Epithelial cell of proximal tubule (primary cell): ENCODE data around the gene RHOF. TPM values are rescaled to one million over a fixed set of nuclear protein-coding genes. Genes with fewer than 3 reads are reported as not detected.
"Not testable (repeated sequence)": the region's sequence is repeated elsewhere in the genome, so short reads cannot be mapped to it uniquely, and the experiment has no call there.

ENCODE experiments used
- DNase-seq: peaks from one replicate; pipeline ENCODE4 v3.0.0-alpha.2; 2011; ENCODE audit warnings: low read depth
- H3K4me3 ChIP-seq: 2 replicates; pipeline ENCODE4 v1.5.1; 2011; ENCODE audit warnings: low read depth, mild to moderate bottlenecking, low read length
- total RNA-seq: library from RNA; depleted of rRNA; stranded (reverse); fragments of >200 nt; gene quantifications from 2 replicates; pipeline ENCODE4 v1.2.3, GENCODE V29; 2015
- TF ChIP-seq, protein P1 (sequence below): conservative IDR thresholded peaks from 2 replicates; pipeline ENCODE4 v1.5.1; 2012; ENCODE audit warnings: low read depth, mild to moderate bottlenecking, low read length

The RHOF gene
- total RNA-seq, 1 donor from 2014 or later: 180 TPM

DNA sequence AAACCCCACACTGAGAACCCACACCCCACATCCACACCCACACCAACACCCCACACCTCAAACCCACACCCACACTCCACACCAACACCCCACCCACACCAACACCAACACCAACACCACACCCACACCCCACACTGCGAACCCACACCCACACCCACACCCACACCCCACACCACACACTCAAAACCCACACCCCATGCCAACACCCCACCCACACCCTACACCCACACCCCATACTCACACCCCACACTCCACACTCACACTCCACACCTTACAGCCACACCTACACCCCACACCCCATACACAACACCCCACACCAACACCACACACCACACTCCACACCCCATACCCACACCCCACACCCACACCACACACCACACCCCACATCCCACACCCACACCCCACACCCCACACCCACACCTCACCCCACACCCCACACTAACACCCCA, 43.0 kb downstream of the RHOF start:
- TF ChIP-seq, protein P1, sequence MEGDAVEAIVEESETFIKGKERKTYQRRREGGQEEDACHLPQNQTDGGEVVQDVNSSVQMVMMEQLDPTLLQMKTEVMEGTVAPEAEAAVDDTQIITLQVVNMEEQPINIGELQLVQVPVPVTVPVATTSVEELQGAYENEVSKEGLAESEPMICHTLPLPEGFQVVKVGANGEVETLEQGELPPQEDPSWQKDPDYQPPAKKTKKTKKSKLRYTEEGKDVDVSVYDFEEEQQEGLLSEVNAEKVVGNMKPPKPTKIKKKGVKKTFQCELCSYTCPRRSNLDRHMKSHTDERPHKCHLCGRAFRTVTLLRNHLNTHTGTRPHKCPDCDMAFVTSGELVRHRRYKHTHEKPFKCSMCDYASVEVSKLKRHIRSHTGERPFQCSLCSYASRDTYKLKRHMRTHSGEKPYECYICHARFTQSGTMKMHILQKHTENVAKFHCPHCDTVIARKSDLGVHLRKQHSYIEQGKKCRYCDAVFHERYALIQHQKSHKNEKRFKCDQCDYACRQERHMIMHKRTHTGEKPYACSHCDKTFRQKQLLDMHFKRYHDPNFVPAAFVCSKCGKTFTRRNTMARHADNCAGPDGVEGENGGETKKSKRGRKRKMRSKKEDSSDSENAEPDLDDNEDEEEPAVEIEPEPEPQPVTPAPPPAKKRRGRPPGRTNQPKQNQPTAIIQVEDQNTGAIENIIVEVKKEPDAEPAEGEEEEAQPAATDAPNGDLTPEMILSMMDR: no peak
- DNase-seq: no peak
- no peak overlapping the region for H3K4me3 ChIP-seq

- TF ChIP-seq, protein P1: no peak
- no peak overlapping the region for H3K4me3 ChIP-seq
- no peak for DNase-seq
These were observed 44.2 kb downstream of the RHOF start for GRCh38 chr12:121749267-121749666.

DNA sequence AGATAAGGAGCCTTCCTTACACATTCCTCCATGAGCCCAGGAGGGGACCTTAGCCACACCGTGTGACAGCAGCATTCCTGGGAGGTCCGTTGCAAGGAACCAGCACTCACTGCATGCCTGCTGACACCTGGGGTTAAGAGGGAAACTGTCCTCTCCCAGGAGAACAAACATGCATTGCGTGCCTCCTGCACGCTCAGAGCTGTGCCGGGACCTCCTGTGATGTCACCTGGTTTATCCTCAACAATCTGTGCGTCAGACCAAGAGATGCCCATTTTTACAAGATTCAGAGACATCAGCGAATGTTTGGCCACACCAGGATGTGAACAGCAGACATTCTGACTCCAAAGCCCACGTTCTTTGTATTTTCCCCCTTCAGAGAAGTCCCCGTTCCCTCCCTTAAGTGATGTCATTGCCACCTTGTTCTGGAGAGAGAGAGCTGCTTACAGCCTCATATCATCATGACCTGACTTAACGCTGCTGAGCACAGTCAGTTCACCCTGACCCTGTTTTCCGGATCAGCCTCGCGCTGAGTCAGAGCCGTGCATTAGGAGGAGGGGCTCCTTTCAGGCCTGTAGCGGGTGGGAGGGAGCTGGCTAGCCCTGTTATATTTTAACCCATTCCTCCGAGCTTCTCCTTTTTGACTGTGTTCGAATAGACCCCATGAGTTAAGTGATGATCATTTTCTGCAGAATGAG, 44.8 kb downstream of the RHOF start:
- TF ChIP-seq, protein P1: no peak
- peak; percentile 82 for DNase-seq
- no peak overlapping the region for H3K4me3 ChIP-seq

DNA sequence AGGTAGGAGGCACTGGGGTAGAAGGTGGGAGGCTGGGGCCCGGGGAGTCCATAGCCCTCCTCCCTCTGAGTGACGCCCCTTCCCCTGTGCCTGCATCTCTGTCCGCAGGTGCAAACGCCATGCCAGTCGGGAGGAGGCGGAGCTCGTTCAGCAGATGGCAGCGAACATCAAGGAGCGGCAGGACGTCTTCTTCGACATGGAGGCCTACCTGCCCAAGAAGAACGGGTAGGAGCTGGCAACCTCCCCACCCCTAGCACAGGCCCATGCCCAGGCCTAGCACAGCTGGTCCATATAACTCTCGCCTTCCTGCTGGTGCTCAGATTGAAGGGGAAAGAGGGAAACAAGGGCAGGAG, 45.3 kb downstream of the RHOF start:
- H3K4me3 ChIP-seq: no peak overlapping the region
- no peak for DNase-seq
- TF ChIP-seq, protein P1: no peak

DNA sequence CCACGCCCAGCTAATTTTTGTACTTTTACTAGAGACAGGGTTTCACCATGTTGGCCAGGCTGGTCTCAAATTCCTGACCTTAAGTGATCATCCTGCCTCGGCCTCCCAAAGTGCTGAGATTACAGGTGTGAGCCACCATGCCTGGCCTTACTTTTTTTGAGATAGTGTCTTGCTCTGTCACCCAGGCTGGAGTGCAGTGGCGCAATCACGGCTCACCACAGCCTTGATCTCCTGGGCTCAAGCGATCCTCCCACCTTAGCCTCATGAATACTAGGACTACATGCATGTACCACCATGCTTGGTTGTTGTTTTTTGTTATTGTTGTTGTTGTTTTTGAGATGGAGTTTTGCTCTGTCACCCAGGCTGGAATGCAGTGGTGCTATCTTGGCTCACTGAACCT, 47.9 kb downstream of the RHOF start:
- DNase-seq, H3K4me3 ChIP-seq: not testable (repeated sequence)

DNA sequence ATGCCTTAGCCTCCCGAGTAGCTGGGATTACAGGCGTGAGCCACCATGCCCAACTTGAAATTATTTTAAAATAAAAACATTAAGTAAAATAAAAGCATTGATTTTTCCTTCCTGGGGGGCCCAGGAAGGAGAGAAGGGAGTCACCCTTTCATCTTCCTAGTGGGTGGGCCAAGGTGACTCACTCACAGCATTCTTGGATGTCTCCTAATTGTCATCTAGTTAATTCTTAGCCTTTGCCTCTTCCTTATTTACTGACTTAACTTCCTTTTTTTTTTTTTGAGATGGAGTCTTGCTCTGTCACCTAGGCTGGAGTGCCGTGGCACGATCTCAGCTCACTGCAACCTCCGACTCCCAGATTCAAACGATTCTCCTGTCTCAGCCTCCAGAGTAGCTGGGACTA, 51.7 kb downstream of the RHOF start:
- TF ChIP-seq, protein P1: no peak
- H3K4me3 ChIP-seq: no peak overlapping the region
- no peak for DNase-seq

DNA sequence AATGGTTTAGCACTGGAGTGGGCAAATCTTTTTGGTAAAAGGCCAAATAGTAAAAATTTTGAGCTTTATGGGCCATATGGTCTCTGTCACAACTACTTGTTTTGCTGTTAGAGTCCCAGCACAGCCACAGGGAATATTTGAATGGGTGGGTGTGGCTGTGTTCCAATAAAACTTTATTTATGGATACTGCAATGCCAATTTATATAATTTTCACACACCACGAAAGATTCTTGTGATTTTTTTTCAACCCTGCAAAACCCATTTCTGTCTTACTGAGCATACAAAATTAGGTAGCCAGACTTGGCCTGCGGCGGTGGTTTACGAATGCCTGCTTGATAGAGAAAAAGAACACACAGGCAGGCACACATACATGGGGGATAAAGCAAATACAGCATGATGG, 52.6 kb downstream of the RHOF start:
- DNase-seq: no peak
- no peak overlapping the region for H3K4me3 ChIP-seq
- TF ChIP-seq, protein P1: no peak
